ENCODE data around the gene TAAR6.
"Not testable (repeated sequence)": the region's sequence is repeated elsewhere in the genome, so short reads cannot be mapped to it uniquely, and the experiment has no call there.

The TAAR6 gene

DNA sequence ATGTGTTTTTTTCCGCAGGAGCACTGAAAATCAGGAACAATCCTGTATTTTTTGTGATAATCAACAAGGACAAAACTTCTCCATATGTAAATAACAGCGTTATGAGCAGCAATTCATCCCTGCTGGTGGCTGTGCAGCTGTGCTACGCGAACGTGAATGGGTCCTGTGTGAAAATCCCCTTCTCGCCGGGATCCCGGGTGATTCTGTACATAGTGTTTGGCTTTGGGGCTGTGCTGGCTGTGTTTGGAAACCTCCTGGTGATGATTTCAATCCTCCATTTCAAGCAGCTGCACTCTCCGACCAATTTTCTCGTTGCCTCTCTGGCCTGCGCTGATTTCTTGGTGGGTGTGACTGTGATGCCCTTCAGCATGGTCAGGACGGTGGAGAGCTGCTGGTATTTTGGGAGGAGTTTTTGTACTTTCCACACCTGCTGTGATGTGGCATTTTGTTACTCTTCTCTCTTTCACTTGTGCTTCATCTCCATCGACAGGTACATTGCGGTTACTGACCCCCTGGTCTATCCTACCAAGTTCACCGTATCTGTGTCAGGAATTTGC, at the start of gene TAAR6:
Gene TAAR6, plus strand, starts transcription at position 102 of the 557 bp plus-strand sequence. Its CDS starts 0 bp downstream, at position 102.
- in situ Hi-C loops (cut with HindIII; ENCODE audit: low pct_ligation_motif_present, low pct_unique_long_range_greater_than_20kb, low sequenced_read_pairs), result no loop called here
- DNase-seq, result no peak

DNA sequence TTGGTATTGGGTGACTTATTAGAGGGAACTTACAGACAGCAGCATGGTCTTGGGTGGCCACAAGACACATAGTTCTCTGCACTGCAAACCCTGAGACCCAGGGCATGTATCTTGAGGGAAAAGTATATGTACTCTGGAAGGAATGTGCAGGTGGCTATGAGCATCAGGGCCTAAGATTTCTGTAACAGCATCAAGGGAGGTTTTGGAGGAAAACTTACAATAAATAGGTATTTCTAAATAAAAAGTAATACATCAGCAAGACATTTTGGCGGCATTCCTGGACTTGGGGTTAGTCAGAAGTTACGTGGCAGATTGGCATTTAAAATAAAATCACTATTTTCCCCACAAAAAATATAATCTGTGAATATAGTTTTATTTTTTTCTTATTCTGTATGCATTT, 49.2 kb upstream of the TAAR6 start:
- in situ Hi-C loops (cut with HindIII; ENCODE audit: low pct_ligation_motif_present, low pct_unique_long_range_greater_than_20kb, low sequenced_read_pairs), result no loop called here
- DNase-seq, result no peak

DNA sequence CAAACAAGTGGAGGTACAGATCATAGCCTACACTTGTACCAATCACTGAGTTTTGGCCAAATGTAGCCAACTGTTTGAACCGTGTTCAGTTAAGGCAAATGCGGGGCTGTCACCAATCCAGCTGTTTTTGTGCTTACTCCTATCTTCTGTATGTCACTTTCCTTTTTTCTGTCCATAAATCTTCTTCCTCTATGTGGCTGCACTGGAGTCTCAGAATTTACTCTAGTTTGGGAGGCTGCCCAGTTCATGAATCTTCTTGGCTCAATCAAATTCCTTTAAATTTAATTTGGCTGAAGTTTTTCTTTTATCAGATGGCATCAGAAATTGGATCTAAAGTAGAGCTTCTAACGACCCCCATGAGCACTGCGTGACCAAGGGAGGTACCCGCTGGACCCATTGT, 45.5 kb upstream of the TAAR6 start:
- DNase-seq, result no peak
- in situ Hi-C loops (cut with HindIII; ENCODE audit: low pct_ligation_motif_present, low pct_unique_long_range_greater_than_20kb, low sequenced_read_pairs), result loop anchor here (25.0 kb wide), 1 partner anchor 263 kb away; the partner anchor contains the start of gene SLC18B1

- in situ Hi-C loops (cut with HindIII; ENCODE audit: low pct_ligation_motif_present, low pct_unique_long_range_greater_than_20kb, low sequenced_read_pairs), result loop anchor here (25.0 kb wide), 1 partner anchor 261 kb away; the partner anchor contains the start of gene SLC18B1
- DNase-seq, result no peak
These were observed 44.3 kb upstream of the TAAR6 start for GRCh38 chr6:132525866-132526265.

DNA sequence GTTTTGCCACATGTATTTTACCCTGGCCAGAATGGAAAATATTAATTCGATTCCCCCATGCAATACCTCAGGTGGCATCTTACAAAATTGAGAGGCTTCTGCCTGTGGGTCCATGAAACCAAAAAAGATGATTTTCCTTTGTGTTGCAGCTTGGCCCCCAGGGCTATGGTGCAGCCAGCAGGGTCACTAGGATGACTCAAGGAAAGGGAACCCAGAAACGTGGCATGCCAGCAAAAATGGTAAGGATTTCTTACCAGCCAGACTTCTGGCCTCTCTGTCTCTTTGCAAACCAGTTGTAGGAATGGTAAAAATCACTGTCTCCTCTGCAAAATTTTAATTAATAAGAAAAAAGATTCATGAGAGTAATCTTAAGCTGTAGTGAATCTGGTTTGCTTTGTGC, 43.7 kb upstream of the TAAR6 start:
- in situ Hi-C loops (cut with HindIII; ENCODE audit: low pct_ligation_motif_present, low pct_unique_long_range_greater_than_20kb, low sequenced_read_pairs), result loop anchor here (25.0 kb wide), 1 partner anchor 261 kb away; the partner anchor contains the start of gene SLC18B1

DNA sequence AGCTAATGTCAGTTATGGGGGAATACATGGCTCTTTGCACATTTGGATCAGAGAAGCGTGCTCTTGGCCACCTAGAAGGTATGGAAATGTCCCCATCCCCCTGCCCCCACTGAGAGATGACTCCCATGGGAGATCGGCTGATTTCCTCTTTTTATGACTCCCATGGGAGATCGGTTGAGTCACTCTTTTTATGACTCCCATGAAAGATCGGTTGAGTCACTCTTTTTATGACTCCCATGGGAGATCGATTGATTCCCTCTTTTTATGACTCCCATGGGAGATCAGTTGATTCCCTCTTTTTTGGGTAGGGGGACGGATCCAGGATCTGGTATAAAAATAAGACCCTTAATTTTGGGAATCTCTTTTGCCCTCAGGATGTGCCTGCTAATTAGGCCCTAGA, 42.3 kb upstream of the TAAR6 start:
- in situ Hi-C loops (cut with HindIII; ENCODE audit: low pct_ligation_motif_present, low pct_unique_long_range_greater_than_20kb, low sequenced_read_pairs), result loop anchor here (25.0 kb wide), 1 partner anchor 260 kb away; the partner anchor contains the start of gene SLC18B1
- DNase-seq, result peak; percentile 63

More for the DNA sequence above, 43.7 kb upstream of the TAAR6 start:
- no peak for DNase-seq

GRCh38 chr6:132530293-132530974, 39.7 kb upstream of the TAAR6 start:
- in situ Hi-C loops (cut with HindIII; ENCODE audit: low pct_ligation_motif_present, low pct_unique_long_range_greater_than_20kb, low sequenced_read_pairs), result loop anchor here (25.0 kb wide), 1 partner anchor 257 kb away; the partner anchor contains the start of gene SLC18B1
- DNase-seq, result peak; percentile 53

- in situ Hi-C loops (cut with HindIII; ENCODE audit: low pct_ligation_motif_present, low pct_unique_long_range_greater_than_20kb, low sequenced_read_pairs), result loop anchor here (25.0 kb wide), 1 partner anchor 253 kb away; the partner anchor contains the start of gene SLC18B1
- not testable (repeated sequence) for DNase-seq
These were observed 35.6 kb upstream of the TAAR6 start for GRCh38 chr6:132534546-132534945.

GRCh38 chr6:132537145-132537544, 33.0 kb upstream of the TAAR6 start:
- in situ Hi-C loops (cut with HindIII; ENCODE audit: low pct_ligation_motif_present, low pct_unique_long_range_greater_than_20kb, low sequenced_read_pairs), result loop anchor here (25.0 kb wide), 1 partner anchor 250 kb away; the partner anchor contains the start of gene SLC18B1
- DNase-seq, result no peak

GRCh38 chr6:132537977-132538376, 32.1 kb upstream of the TAAR6 start, which contains the start of gene TAAR9:
TAAR9 (plus strand) TSS chr6:132538277; CDS start chr6:132538290, 13 bp downstream.
- in situ Hi-C loops (cut with HindIII; ENCODE audit: low pct_ligation_motif_present, low pct_unique_long_range_greater_than_20kb, low sequenced_read_pairs), result loop anchor here (25.0 kb wide), 1 partner anchor 249 kb away; the partner anchor contains the start of gene SLC18B1

GRCh38 chr6:132544826-132545225, 25.3 kb upstream of the TAAR6 start:
- no peak for DNase-seq
- in situ Hi-C loops (cut with HindIII; ENCODE audit: low pct_ligation_motif_present, low pct_unique_long_range_greater_than_20kb, low sequenced_read_pairs), result loop anchor here (25.0 kb wide), 1 partner anchor 242 kb away; the partner anchor contains the start of gene SLC18B1

More at GRCh38 chr6:132537977-132538376, 32.1 kb upstream of the TAAR6 start, which contains the start of gene TAAR9:
- no peak for DNase-seq

- DNase-seq, result no peak
- in situ Hi-C loops (cut with HindIII; ENCODE audit: low pct_ligation_motif_present, low pct_unique_long_range_greater_than_20kb, low sequenced_read_pairs), result loop anchor here (25.0 kb wide), 1 partner anchor 238 kb away; the partner anchor contains the start of gene SLC18B1
These were observed 21.2 kb upstream of the TAAR6 start for GRCh38 chr6:132548746-132549463.

DNA sequence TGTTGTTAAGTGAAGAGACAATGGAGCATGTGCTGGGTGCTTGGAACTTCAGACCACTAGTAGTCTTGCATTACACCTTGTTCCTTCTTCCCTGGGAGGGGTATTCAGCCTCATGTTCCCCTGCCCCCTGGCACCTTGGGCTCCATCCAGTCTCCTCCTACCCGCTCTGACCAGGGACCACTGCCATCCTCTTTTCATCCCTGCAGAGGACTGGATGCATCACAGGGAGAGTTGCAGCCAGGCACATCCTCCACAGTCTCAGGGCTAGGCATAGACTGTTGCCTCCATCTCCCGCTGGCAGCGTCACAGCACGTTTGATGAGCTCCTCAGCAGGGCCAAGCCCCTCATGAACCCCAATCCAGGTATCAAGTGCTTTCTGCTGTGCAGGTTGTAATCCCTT, 18.9 kb upstream of the TAAR6 start:
- DNase-seq, result no peak
- in situ Hi-C loops (cut with HindIII; ENCODE audit: low pct_ligation_motif_present, low pct_unique_long_range_greater_than_20kb, low sequenced_read_pairs), result no loop called here

GRCh38 chr6:132552372-132552771, 17.8 kb upstream of the TAAR6 start, which contains the start of gene TAAR8:
TAAR8 (plus strand) TSS chr6:132552672; CDS start chr6:132552693, 21 bp downstream.
- DNase-seq, result no peak
- in situ Hi-C loops (cut with HindIII; ENCODE audit: low pct_ligation_motif_present, low pct_unique_long_range_greater_than_20kb, low sequenced_read_pairs), result no loop called here

DNA sequence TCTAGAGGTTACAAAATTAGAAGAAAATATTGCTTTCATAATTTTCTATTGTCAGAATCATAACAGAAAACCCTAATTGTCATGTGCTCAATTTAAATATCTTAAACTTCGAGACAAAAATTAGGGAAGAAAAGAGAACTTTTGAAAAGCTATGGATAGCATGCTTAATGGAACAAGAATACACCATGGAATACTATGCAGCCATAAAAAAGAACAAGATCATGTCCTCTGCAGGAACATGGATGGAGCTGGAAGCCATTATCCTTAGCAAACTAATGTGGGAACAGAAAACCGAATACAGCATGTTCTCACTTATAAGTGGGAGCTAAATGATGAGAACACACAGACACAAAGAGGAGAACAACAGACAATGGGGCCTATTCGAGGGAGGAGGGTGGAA, 10.0 kb upstream of the TAAR6 start:
- DNase-seq; in situ Hi-C loops (cut with HindIII; ENCODE audit: low pct_ligation_motif_present, low pct_unique_long_range_greater_than_20kb, low sequenced_read_pairs): not testable (repeated sequence)

DNA sequence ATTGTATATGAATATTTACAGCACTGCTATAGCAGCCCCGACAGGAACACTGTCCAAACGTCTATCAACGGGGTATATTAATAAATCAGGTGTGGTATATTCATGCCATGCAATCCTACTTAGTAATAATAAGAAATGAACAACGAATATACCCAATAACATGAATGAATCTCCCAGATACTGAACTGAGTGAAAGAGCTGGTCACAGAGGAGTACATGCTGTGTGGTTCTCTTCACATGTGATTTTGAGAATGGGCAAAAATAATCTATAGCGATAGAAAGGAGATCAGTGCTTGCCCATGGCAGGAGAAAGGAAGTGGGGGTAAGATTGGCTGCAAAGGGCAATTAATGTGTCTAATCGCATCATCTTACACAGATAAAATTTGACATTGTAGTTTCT, 3.7 kb upstream of the TAAR6 start:
- DNase-seq, result no peak
- in situ Hi-C loops (cut with HindIII; ENCODE audit: low pct_ligation_motif_present, low pct_unique_long_range_greater_than_20kb, low sequenced_read_pairs), result no loop called here

DNA sequence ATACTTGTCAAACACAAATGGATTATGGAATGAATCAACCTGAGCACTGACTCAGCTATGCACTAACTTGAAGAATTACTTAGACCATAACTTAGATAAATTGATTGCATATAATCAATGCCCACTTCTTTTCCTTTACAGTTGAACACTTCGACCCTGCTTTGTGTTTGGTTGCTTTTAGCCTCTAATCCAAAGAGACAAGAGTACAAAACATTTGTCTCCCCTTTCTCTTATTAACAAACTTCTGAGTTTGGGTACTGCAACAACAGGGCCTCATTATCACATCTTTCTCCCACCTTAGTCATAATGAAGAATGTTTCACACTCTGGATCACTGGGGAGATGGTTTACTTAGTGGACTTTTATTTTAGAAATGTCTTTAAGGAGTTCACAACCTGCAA, 2.6 kb upstream of the TAAR6 start:
- in situ Hi-C loops (cut with HindIII; ENCODE audit: low pct_ligation_motif_present, low pct_unique_long_range_greater_than_20kb, low sequenced_read_pairs), result no loop called here

GRCh38 chr6:132568611-132569010, 1.5 kb upstream of the TAAR6 start:
- no peak for DNase-seq
- in situ Hi-C loops (cut with HindIII; ENCODE audit: low pct_ligation_motif_present, low pct_unique_long_range_greater_than_20kb, low sequenced_read_pairs), result no loop called here

More for the DNA sequence above, 2.6 kb upstream of the TAAR6 start:
- no peak for DNase-seq

- in situ Hi-C loops (cut with HindIII; ENCODE audit: low pct_ligation_motif_present, low pct_unique_long_range_greater_than_20kb, low sequenced_read_pairs), result no loop called here
- no peak for DNase-seq
These were observed 952 bp upstream of the TAAR6 start for GRCh38 chr6:132569170-132569569.

All from ACHN (cell line).